ENCODE data around the gene PCDH11X.
"Not testable (repeated sequence)": the region's sequence is repeated elsewhere in the genome, so short reads cannot be mapped to it uniquely, and the experiment has no call there.

GRCh38 chrX:91753022-91753421 lies 26.2 kb upstream of the PCDH11X start:
- not testable (repeated sequence) for TF ChIP-seq POLR2A (IDR thresholded peaks at IDR 0.05; ENCODE audit: low read length); GATA1 (IDR thresholded peaks at IDR 0.05; ENCODE audit: low read depth, low read length)

Measured in erythroblast (primary cell).